ENCODE measurements around the gene OR52E4. TPM values are rescaled to one million over a fixed set of nuclear protein-coding genes. Genes with fewer than 3 reads are reported as not detected.

The OR52E4 gene
- total RNA-seq, 1 donor = not detected

- no peak overlapping the region for H3K4me3 ChIP-seq (ENCODE audit: low read depth, low read length)
- DNase-seq (ENCODE audit: low read depth) = no peak
- TF ChIP-seq, protein P1, sequence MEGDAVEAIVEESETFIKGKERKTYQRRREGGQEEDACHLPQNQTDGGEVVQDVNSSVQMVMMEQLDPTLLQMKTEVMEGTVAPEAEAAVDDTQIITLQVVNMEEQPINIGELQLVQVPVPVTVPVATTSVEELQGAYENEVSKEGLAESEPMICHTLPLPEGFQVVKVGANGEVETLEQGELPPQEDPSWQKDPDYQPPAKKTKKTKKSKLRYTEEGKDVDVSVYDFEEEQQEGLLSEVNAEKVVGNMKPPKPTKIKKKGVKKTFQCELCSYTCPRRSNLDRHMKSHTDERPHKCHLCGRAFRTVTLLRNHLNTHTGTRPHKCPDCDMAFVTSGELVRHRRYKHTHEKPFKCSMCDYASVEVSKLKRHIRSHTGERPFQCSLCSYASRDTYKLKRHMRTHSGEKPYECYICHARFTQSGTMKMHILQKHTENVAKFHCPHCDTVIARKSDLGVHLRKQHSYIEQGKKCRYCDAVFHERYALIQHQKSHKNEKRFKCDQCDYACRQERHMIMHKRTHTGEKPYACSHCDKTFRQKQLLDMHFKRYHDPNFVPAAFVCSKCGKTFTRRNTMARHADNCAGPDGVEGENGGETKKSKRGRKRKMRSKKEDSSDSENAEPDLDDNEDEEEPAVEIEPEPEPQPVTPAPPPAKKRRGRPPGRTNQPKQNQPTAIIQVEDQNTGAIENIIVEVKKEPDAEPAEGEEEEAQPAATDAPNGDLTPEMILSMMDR (IDR thresholded peaks at IDR 0.05; ENCODE audit: insufficient read depth, low read depth, low read length) = no peak
Observed at GRCh38 chr11:5923794-5924193, 43.4 kb downstream of the OR52E4 start.

DNA sequence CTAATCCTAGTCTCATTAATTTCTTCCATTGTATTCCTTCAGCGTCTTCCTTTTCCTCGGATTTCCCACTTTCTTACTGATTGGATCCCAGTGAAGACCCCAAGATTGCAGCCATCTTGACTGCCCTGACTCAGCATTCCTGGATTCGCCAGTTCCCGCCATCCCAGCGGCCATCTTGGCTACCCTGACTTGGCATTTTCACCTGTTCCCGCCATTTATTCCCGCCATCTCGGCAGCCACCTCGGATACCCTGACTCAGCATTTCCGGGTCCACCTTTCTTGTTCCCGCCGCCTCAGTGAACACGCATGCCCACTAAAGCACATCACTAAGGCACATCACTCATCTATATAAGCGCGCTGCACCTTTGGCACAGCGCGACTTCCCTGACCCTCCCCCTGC, 47.8 kb downstream of the OR52E4 start:
- DNase-seq (ENCODE audit: low read depth) = no peak
- TF ChIP-seq, protein P1 (IDR thresholded peaks at IDR 0.05; ENCODE audit: insufficient read depth, low read depth, low read length) = no peak

GRCh38 chr11:5928811-5929210, 48.4 kb downstream of the OR52E4 start:
- TF ChIP-seq, protein P1 (IDR thresholded peaks at IDR 0.05; ENCODE audit: insufficient read depth, low read depth, low read length) = no peak
- H3K4me3 ChIP-seq (ENCODE audit: low read depth, low read length) = no peak overlapping the region
- DNase-seq (ENCODE audit: low read depth) = no peak

More for the DNA sequence above, 47.8 kb downstream of the OR52E4 start:
- no peak overlapping the region for H3K4me3 ChIP-seq (ENCODE audit: low read depth, low read length)

- H3K4me3 ChIP-seq (ENCODE audit: low read depth, low read length) = no peak overlapping the region
- TF ChIP-seq, protein P1 (IDR thresholded peaks at IDR 0.05; ENCODE audit: insufficient read depth, low read depth, low read length) = no peak
- DNase-seq (ENCODE audit: low read depth) = no peak
Observed at GRCh38 chr11:5929571-5930368, 49.3 kb downstream of the OR52E4 start.

DNA sequence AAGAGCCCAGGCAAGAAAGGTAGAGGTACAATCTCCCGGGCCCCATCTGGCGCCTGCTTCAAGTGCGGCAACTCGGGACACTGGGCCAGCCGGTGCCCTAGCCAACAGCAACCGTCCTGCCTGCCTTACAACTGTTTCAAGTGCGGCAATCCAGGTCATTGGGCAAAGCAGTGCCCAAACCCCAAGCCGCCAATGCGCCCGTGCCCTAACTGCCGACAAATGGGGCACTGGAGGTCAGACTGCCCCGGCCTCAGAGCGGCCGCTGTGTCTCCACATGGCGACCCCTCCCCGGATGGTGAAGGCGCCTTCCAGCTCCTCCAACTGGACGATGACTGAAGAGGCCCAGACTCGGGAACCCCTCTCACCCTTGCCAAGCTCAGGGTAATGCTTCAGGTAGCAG, 50.2 kb downstream of the OR52E4 start:
- no peak overlapping the region for H3K4me3 ChIP-seq (ENCODE audit: low read depth, low read length)
- TF ChIP-seq, protein P1 (IDR thresholded peaks at IDR 0.05; ENCODE audit: insufficient read depth, low read depth, low read length) = no peak
- no peak for DNase-seq (ENCODE audit: low read depth)

DNA sequence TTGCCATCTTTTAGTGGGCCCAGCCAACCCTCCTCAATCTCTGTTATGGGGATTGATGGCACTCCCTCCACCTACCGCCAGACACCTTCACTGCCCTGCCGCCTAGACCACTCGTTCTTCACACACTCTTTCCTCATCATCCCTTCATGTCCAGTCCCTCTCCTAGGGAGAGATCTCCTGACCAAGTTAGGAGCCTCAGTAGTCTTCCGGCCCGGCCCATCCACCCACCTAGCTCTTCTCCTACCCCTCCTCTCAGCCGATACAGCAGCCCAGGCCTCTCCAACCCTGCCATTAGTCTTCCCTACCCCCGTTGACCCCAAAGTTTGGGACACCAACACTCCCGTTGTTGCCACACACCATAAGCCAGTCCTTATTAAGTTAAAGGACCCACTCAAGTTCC, 50.6 kb downstream of the OR52E4 start:
- TF ChIP-seq, protein P1 (IDR thresholded peaks at IDR 0.05; ENCODE audit: insufficient read depth, low read depth, low read length) = no peak
- H3K4me3 ChIP-seq (ENCODE audit: low read depth, low read length) = no peak overlapping the region
- DNase-seq (ENCODE audit: low read depth) = no peak

- no peak overlapping the region for H3K4me3 ChIP-seq (ENCODE audit: low read depth, low read length)
- no peak for DNase-seq (ENCODE audit: low read depth)
- TF ChIP-seq, protein P1 (IDR thresholded peaks at IDR 0.05; ENCODE audit: insufficient read depth, low read depth, low read length) = no peak
Observed at GRCh38 chr11:5932671-5933070, 52.2 kb downstream of the OR52E4 start.
